ENCODE measurements around the gene GGACT. TPM values are rescaled to one million over a fixed set of nuclear protein-coding genes. Genes with fewer than 3 reads are reported as not detected.

Gene GGACT
- total RNA-seq, 3 donors from 2014 or later: 1.8 to 4.8 (median 2.3) TPM

DNA sequence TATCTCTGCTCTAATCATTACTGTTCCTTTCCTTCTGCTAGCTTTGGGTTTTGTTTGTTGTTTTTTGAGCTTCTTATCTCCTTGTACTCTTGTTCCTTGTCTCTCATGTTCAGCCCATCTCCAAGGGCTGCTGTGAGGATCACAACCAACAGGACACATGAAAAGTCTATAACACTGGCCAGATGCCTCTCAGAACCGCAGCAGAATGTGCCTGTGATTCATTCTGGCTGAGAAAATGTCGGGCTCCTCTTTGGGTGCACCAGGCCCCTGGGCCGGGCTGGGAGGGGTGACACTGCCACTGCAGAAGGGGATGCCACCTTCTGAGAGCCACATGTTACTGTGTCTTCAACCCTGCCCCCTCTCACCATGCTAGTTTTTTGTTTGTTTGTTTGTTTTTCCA is 48.0 kb downstream of the GGACT start:
- no peak for DNase-seq (ENCODE audit: low spot score in 2 of 2)
- H3K4me3 ChIP-seq: no peak overlapping the region
- H3K36me3 ChIP-seq: no peaks in the 10 kb centered on the region
- intact Hi-C loops (cut with DNase I; ENCODE audit: low total_unique reads): no loop called here
- H3K9me3 ChIP-seq: no peaks in the 10 kb centered on the region
- TF ChIP-seq POLR2AphosphoS5 (IDR thresholded peaks at IDR 0.05): no peak
- no peak for TF ChIP-seq POLR2A (IDR thresholded peaks at IDR 0.05)
- TF ChIP-seq, protein P1, sequence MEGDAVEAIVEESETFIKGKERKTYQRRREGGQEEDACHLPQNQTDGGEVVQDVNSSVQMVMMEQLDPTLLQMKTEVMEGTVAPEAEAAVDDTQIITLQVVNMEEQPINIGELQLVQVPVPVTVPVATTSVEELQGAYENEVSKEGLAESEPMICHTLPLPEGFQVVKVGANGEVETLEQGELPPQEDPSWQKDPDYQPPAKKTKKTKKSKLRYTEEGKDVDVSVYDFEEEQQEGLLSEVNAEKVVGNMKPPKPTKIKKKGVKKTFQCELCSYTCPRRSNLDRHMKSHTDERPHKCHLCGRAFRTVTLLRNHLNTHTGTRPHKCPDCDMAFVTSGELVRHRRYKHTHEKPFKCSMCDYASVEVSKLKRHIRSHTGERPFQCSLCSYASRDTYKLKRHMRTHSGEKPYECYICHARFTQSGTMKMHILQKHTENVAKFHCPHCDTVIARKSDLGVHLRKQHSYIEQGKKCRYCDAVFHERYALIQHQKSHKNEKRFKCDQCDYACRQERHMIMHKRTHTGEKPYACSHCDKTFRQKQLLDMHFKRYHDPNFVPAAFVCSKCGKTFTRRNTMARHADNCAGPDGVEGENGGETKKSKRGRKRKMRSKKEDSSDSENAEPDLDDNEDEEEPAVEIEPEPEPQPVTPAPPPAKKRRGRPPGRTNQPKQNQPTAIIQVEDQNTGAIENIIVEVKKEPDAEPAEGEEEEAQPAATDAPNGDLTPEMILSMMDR (IDR thresholded peaks at IDR 0.05): no peak
- H3K27ac ChIP-seq: no peak overlapping the region
- H3K27me3 ChIP-seq: no peaks in the 10 kb centered on the region
- H3K4me1 ChIP-seq: no peaks in the 10 kb centered on the region

DNA sequence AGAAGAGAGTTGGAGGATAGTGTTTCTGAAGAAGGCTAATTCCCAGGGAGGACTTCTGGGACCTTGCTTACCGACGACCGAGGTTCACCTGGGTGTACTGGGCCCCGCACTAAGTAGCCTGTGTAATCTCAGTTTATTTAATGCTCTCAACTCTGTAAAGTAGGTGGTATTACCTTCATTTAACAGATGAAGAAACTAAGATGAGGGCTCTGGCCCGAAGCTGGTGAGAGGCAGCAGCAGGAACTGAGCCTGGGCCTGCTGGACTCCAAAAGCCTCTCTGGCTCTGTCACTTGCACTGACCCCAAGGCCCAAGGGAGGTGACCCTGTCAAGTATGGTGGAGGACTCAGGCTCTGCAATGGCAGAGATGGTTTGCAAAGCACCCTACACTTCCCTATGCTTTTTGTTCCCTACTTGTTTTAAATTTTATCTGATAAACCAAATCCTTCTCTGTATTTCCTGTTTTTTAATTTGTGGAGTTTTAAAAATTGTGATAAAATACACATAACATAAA is 50.6 kb downstream of the GGACT start:
- no peaks in the 10 kb centered on the region for H3K9me3 ChIP-seq
- H3K4me1 ChIP-seq: no peaks in the 10 kb centered on the region
- no peak overlapping the region for H3K27ac ChIP-seq
- H3K27me3 ChIP-seq: no peaks in the 10 kb centered on the region
- no peak overlapping the region for H3K4me3 ChIP-seq
- intact Hi-C loops (cut with DNase I; ENCODE audit: low total_unique reads): no loop called here
- DNase-seq (ENCODE audit: low spot score in 2 of 2): no peak
- H3K36me3 ChIP-seq: no peaks in the 10 kb centered on the region
- TF ChIP-seq POLR2A (IDR thresholded peaks at IDR 0.05) (no peak), POLR2AphosphoS5 (IDR thresholded peaks at IDR 0.05) (no peak)
- TF ChIP-seq, protein P1 (IDR thresholded peaks at IDR 0.05): no peak

DNA sequence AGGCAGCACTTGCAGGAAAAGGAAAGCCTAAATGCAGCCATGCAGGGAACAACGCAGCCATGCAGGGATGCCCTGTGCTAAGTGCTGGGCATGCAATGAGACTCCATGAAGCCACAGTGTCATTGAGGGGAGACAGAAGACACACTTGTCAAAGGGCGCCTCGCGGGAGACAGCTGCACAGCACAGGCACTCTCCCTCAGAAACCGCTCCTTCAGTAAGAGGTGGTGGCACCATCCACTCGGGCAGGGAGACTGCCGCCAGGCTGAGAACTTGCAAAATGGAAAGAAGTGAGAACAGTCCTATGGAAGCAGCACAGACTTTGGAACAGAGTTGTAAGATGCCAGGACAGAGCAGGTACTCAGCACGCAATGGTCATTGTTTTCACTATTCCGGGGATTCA is 51.1 kb downstream of the GGACT start:
- no peak overlapping the region for H3K4me3 ChIP-seq
- DNase-seq (ENCODE audit: low spot score in 2 of 2): no peak

DNA sequence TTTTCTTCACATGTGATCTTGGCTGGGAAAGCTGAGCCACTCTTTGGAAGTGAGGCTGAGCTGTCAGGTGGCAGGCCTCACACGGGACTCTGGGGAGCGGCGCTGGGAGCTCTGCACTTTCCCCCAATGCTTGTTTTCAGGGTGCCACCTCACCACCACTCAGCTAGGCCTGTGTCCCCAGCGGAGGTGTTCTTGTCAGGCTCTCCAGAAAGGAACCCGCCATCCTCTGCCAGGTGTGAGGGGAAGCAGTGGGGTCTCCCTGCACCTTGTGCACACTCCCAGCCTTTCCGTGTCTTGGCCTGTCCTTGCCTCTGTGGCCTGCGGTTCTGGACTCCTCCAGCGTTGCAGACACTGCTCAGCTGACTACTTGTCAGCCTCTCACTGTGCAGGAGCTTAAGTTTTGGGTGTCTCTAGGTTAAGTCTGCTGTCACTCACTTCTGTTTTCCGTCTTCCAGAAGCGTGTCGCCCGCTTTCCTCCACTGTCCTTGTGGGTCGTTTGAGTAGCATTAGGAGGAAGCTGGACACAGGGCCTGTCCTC is 51.9 kb downstream of the GGACT start:
- no peak for DNase-seq (ENCODE audit: low spot score in 2 of 2)
- Histone ChIP-seq H3K27me3 (no peaks in the 10 kb centered on the region), H3K36me3 (no peaks in the 10 kb centered on the region), H3K4me1 (no peaks in the 10 kb centered on the region), H3K9me3 (no peaks in the 10 kb centered on the region), H3K27ac (no peak overlapping the region), H3K4me3 (no peak overlapping the region)
- no peak for TF ChIP-seq POLR2AphosphoS5 (IDR thresholded peaks at IDR 0.05)
- TF ChIP-seq, protein P1 (IDR thresholded peaks at IDR 0.05): no peak
- TF ChIP-seq POLR2A (IDR thresholded peaks at IDR 0.05): no peak
- intact Hi-C loops (cut with DNase I; ENCODE audit: low total_unique reads): no loop called here

More for the DNA sequence above, 51.1 kb downstream of the GGACT start:
- H3K4me1 ChIP-seq: no peaks in the 10 kb centered on the region
- H3K36me3 ChIP-seq: no peaks in the 10 kb centered on the region
- no peaks in the 10 kb centered on the region for H3K9me3 ChIP-seq
- H3K27me3 ChIP-seq: no peaks in the 10 kb centered on the region
- H3K27ac ChIP-seq: no peak overlapping the region
- TF ChIP-seq, protein P1 (IDR thresholded peaks at IDR 0.05): no peak
- TF ChIP-seq POLR2AphosphoS5 (IDR thresholded peaks at IDR 0.05) (no peak), POLR2A (IDR thresholded peaks at IDR 0.05) (no peak)
- intact Hi-C loops (cut with DNase I; ENCODE audit: low total_unique reads): no loop called here

DNA sequence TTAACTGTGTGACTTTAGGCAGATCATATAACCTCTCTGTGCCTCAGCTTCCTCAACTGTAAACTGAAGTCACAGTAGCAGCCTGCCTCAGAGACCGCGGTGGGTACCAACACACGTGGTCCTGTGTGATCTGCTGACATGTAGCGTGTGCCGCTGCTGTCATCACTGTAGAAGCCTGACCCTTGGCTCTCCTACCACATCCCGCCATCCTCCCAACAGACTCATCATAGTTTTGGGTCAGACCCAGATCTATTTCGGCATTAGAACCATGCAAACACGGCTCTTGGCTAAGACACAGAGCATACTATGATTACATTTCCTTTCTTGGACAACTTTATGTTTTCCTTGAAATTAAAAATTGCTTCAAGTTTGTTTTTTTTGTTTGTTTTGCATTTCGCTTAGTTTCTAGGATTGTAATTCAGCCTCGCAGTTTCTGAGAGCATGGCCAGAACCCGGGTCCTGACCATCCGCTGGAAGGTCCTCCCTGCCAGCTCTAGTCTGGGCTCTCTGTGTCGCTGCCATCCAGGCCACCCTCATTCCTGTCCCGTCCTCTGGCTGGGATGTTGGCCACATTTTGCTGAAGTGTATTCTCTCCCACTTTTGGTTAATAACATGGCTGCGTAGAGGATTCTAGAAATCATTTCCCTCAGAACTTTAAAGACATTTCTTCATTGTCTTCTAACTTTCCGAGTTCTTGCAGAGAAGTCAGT is 53.0 kb downstream of the GGACT start:
- intact Hi-C loops (cut with DNase I; ENCODE audit: low total_unique reads): no loop called here
- H3K27me3 ChIP-seq: no peaks in the 10 kb centered on the region
- H3K36me3 ChIP-seq: no peaks in the 10 kb centered on the region
- no peak overlapping the region for H3K27ac ChIP-seq
- no peak for DNase-seq (ENCODE audit: low spot score in 2 of 2)
- no peaks in the 10 kb centered on the region for H3K4me1 ChIP-seq
- TF ChIP-seq POLR2AphosphoS5 (IDR thresholded peaks at IDR 0.05) (no peak), POLR2A (IDR thresholded peaks at IDR 0.05) (no peak)
- TF ChIP-seq, protein P1 (IDR thresholded peaks at IDR 0.05): no peak
- H3K9me3 ChIP-seq: no peaks in the 10 kb centered on the region
- no peak overlapping the region for H3K4me3 ChIP-seq
